NCI-H524 treated with DMSO at 0.1 percent for 48 hours (cell line): Measurements from ENCODE around the gene RPL10A.
A peak's percentile ranks its signal among the peaks of the same experiment; 100 is the strongest.

Source experiments
- DNase-seq: peaks from one replicate; lab custom pipeline; 2025; lab: John Stamatoyannopoulos, UW

RPL10A gene

DNA sequence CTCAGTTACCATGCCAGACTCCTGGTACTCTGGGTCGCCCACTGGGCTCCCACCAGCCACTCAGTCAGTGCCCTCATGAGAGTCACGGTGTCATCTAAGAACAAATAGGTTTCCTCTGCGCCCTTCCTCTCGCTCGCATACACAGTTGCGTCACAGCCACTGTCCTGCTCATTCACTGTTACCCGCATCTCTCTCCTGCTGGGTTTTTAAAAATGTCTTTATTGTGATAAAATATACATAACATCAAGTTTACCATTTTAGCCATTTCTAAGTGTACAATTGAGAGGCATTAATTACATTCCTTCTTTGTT, 24.7 kb downstream of the RPL10A start:
- no peak for DNase-seq

DNA sequence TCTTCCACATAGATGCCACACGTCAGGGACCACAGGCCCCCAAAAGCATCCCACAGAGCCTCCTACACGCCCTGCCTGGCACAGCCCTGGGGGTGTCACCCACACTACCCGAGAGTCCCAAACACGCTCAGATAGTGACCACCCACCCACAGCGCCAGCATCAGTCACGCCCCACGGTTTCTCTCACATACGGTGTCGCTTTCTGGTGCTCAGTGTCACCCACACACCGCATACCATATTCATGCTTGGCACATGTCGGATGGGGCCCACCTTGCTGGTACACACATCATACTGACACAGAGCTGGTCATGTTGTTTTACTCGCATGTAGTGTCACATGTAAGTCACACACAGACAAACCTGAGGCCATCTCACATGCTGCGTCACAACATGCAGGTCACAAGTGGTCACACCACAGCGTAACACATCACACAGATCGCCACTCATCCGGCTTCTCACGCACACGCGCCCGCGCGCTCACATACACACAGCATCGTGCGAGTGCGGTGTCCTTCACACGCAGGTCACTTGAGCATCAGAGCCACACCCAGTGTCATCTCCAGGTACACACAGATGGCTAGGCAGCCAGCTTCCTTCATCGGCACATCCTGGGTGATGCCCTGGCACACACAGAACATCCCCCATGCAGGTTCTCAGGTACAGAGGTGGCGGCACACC, 25.2 kb downstream of the RPL10A start:
- DNase-seq: no peak

DNA sequence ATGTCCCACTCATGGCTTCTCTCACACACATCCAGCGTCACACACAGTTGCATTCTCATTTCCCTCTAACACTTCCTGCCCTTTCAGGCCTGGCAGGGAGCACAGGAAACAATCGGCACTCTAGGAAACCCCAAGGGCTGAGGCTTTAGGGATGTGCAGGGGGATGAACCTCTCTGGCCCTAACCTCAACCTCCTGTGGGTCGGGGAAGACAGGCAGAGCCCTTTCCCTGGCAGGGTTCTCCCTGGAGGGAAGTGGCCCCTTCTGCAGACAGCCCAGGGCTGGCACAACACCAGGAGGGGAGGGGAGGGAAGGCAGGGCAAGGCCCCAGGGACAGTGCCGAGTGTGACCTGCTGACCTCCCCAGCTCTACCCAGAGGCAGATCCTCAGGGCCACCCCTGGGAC, 26.0 kb downstream of the RPL10A start:
- DNase-seq: no peak

DNA sequence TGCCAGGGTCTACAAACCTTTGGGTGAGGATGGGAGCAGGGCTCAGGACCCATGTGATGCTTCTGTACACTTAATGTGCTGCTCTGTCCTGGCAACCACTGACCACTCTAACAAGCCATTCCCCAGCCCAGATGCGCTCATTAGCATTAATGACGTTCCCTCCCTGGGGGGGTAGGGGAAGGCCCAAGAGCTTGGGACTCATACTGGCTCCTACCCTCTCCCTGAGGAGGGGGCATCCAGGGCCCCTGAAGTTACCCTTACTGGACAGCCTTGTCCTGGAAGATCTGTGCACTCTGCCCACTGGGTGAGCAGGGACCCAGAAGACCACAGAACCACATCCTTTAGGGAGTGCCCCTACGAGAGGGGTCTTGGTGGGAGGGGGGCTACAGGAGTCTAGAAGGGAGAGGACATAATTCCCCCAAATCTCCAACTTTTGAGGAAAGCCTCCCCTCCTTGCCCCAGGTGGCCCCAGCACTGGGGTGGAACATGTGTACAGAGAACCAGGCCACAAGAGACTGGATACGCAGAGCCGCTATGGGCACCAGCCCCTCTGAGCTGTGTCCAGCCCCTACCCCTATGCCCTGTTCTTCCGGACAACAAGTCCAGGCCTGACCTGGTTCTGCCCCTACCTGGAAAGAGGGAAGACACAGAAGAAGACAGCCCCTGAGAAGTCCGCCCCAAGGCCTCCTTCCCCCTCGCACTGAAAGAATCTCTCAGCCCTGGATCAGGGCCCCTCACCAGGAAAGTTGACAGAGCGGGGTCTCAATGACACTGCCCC, 27.2 kb downstream of the RPL10A start:
- no peak for DNase-seq

DNA sequence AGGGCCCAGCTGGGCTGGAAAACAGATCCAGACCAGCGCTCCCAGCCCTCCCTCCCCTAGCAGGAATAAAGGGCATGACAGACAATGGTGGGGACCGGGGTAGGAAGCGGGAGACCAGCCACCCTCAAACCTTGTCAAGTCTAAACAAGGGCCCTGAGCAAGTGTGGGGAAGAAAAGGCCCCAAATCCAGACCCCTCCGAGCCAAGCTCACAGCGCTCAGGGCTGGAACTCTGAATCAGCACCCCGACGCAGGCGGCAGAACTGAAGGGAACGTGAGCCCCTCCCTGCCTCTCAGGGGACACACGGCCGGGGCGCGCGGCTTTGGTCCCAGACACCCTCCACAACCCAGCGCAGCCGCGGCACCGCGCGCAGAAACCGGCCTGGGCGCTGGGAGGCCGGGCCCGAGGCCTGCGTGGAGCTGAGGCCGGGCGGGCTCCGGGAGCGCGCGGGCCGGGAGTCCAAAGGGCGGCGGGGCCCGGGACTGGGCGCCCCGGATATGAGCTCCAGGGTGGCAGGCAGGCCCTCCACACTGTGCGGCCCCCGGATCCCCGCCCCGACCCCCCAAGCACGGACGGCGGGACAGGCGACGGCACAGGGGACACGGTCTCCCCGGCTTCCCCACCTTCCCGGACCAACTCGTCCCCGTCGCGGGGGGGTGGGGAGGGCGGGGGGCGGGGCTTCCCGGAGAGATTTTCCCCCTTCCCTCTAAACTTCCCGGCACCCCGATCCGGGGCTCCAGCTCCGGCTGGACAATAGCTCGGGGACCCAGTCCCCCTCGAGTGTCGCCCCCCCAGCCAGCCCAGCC, 28.0 kb downstream of the RPL10A start:
- DNase-seq: no peak

DNA sequence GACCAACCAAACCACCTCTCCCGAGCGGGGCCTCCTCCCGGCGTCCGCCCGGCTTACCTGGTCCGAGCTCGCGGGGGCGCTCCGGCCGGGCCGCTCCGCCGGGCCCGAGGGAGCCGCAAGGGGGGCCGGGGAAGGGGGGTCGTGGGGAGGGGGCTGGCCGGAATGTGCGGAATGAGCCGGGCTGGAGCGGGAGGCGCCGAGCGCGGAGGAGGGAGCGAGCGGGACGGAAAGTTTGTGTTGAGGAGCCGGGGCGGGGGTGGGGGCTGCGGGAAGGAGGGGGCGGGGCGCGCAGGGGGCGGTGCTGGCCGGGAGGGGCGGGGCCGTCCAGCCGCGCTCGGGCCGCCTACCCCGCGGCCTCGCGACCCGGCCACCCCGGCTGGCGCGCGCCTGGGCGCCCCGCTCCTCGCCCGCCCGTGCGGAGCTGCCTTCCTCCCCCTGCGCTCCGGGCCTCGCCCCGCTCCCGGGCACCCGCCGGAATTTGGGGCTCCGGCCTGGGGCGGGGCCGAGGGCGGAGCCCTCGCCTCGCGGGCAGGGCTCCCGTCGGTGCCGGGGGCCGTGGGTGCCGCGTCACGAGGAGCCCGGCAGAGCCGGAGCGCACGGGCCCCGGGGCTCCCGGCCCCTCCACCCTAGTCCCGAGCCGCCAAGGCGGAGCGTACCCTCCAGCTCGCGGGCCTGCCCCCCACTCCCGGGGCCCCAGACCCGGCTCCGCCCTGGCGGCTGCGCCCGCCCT, 28.8 kb downstream of the RPL10A start, which contains the start of gene TEAD3:
Gene TEAD3, minus strand, starts transcription at position 239 of the 730 bp plus-strand sequence.
- no peak for DNase-seq

DNA sequence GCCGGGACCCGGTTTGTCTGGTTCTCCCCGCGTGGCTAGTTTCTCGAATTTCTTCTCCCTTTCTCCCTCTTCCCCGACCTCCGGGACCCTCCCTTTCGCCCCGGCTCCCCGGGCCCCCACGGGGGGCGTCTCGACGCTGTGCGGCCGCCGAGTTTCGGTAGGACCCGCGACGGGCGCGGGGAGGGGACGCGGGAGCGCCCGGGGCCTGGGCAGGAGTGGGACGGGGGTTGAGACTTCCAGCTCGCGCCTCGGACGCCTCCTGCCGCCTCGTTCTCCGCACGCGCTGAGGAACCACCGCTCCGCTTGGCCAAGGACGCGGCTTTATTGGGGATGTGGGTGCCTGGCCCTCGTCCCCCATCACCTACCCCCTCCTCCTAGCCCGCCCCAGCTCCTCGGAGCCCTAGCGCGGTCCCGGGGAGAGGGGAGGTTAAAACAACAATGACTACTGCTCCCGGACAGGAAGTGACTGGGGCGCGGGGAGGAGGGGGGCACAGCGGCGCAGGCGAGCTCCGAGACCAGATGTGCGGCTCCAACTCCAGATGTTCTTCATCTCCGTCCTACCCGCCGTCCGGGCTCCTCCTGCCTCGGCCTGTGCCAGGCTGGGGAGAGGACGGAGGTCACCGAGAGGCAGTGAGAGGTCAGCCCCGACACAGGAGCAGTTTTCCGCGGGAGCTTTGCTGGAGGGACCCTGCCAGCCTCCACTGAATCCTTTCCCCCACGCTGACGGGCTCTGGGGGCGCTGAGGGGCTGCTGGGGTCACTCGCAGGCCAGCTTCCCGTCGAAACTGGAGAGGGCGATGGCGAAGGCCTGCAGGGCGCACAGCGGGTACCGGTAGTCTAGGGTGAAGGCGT, 29.6 kb downstream of the RPL10A start:
- DNase-seq: no peak

DNA sequence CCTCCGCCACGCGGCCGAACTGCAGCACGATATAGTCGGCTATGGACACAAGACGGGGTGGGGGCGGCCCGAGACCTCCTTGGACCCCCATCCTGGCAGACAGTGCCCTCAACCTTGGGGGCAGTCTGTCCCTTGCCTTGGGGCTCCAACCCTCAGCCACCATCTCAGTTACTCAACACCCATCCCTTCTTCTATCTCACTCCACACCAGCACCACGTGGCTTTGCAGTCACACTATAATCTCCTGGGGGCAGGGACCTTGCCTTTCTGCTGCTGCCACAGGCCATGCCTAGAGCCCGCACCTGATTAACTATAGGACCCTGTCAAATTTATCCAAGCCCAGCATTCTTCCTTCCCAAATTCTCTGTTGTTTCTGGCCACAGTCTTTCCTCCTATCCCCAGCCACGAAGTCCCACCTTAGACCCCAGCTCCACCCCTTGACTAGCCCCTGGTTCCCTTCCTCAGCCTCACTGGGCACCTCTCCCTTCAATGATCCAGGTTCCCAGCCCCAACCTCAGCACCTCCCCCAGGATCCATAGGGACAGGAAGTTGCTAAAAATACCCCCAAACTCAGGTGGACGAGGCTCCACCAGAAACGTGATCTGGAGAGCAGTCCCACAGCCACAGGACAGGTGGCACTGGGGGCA, 30.3 kb downstream of the RPL10A start:
- DNase-seq: no peak

DNA sequence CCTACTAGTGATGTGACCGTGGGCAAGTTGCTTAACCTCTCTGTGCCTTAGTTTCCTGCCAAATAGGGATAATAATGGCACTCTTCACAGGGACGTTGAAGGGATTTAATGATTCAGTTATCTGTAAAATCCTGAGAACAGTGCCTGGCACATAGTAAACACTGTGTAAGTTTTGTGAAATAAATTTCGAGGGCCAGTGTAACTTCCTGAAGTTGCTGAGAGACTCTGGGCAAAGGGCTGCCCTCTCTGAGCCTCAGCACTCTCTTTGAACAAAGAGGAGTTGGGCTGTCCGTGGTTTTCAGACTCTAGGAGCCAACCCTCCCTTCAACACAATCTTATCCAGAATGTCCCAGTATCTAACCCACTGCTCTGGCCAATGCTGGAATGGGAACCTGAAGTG, 31.2 kb downstream of the RPL10A start:
- no peak for DNase-seq

DNA sequence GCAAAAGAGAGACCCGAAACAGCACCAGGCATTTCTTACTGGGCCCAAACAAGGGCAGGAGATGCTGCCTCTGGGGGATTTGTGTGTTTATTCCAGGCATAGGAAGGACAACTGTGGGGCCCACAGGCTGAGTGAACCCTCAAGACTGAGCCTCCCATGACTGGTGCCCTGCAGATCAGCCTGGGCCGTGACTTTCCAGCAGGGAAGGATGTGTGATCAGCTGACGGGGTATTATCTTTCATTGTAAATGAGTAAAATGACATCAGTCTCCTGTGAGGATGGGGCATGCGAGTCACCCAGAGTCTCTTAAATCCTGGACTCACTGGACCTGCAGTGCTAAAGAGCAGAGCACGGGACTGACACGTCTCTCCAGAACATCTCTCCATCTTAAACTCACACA, 32.6 kb downstream of the RPL10A start:
- DNase-seq: no peak

DNA sequence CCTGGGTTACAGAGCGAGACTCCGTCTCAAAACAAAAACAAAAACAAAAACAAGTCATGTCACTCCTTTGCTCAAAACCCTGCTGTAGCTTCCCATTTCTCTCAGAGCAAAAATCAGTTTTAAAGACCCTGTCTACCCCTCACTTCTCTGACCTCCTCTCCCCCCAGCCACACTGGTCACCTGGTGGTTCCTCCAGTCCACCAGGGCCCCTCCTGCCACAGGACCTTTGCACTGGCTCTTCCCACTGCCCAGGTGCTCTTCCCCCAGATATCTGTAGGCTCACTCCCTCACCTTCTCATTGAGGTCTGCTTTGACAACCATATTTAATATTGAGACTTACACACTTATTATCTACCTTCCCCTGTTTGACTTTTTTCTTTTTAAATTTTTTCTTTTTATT, 33.6 kb downstream of the RPL10A start:
- DNase-seq: no peak

DNA sequence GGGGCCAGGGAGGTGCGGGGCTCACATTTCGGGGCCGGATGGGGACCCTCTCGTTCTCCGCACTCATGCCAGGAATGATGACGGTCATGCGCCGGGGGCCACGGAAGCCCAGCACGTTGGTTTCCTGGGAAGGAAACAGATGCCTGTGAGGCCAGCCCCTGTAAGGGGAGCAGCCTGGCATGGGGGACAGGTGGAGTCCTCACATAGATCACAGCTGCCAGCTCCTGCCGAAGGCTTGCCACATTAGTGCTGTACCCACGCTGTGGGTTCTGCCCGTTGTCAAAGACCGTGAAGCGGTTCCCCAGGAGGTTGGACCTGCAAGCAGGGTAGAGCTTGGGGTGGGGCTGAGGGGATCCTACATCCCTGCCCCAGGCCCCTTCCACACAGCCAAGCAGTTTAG, 35.3 kb downstream of the RPL10A start:
- peak; percentile 25 for DNase-seq

DNA sequence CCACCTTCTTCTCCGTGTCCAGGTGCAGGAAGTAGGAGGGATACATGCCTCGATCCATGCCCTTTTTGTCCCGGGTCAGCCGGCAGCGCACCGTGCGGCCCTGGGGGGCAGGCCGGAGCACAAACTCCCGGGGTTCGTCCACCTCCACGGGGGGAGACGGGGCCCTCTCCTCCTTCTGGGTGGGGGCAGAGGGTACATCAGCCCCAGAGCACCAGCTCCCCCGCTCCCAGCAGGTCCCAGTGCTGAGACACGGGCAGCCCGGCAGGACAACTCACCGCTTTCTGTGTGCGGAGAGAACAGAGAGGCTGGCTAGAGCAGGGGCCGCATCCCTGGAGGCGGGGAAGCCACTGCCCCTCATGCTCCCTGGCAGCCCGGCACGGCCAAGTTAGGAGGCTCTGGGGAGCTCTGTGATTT, 37.8 kb downstream of the RPL10A start:
- no peak for DNase-seq

DNA sequence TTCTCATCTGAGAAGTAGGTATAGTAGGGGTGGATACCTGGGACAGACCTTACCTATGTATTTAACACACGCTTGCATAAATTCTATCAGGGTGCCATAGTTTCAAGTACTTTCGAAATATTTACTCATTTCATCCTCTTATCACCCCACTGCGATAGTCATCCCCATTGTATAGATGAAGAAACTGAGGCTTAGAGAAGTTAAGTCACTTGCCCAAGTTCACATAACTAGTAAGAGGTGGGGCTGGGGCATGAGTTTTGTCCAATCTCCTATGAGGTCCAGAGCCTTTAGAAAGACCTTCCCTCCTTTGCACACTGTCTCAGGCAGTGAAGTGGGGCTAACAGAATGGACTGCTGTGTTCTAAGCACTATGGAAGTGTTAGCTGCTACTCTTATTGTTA, 38.3 kb downstream of the RPL10A start:
- no peak for DNase-seq

DNA sequence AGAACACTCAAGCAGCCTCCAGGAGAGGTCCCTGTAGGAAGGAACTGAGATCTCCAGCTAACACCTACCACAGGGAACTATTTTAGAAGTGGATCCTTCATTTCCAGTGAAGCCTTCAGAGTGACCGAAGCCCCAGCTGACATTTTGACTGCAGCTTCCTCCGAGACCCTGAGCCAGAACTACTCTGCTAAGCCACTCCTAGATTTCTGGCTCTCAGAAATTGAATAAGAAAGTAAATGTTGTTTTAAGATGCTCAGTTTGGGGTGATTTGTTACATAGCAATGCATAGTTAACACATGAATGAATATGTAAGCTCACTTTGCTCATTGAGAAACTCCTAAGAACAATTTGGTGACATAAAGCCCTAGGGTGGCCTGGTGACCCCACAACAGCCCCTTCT, 39.0 kb downstream of the RPL10A start:
- no peak for DNase-seq

DNA sequence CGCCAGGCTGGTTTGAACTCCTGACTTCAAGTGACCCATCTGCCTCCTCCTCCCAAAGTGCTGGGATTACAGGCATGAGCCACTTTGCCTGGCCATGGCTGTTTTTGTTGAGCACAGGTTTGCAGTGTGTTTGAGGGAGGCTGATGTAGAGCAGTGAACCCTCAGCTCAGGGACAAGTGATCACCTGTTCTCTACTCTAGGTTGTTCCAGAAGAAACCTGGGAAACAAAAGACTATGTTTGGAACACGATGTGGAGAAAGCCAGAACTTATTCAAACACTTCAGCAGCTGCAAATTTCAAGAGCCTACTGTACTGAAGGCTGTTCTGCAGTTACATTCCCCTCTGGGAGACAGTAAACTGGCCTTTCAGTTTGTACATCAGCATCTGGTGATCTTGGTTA, 39.8 kb downstream of the RPL10A start:
- no peak for DNase-seq

DNA sequence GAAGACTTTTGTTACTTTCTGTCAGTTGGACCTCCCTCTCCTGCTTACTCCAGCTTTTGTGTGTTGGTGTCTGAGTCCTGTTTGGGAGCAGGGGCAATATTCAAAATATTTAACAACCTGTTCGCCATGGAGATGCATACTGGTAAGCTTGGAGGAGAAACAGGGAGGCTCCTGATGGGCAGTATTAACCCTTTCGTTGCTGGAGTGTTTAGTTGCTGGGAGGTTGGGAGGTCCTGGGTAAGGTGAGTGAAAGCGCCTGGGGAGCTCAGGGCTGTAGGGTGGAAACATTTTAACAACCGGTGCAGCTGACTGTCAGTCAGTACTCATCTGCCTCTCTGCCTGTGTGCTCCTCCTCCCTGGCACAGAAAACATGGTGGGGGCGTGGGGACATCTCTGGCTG, 40.3 kb downstream of the RPL10A start:
- DNase-seq: no peak

DNA sequence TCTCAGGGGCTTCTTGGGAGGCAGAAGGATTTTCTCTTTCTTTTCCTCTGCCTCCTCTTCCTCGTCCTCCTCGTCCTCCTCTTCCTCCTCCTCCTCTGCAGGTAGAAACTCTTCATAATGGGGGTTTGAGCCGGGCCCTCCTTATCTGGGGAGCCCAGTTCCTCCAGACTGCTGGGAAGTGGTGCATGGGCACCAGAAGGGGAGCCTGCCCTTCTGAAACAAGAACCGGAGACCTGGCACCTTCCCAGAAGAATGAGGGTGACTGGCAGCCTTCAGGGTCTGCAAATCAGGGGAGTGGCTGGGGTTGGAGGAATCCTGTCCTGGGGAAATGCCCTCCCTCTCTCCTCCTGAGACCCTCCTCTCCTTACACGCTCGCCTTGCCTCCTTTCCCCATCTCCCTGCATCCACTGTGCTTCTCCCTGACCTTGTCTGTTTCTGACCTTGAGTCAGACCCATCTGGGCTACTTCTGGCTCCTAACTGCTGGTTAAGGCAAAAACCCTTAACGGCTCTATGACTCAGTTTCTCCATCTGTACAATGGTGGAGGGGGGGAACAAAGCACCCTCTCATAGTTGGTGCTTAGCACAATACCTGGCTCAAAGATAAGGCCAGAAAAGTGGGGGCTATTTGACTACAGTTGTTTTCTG, 42.8 kb downstream of the RPL10A start:
- no peak for DNase-seq

DNA sequence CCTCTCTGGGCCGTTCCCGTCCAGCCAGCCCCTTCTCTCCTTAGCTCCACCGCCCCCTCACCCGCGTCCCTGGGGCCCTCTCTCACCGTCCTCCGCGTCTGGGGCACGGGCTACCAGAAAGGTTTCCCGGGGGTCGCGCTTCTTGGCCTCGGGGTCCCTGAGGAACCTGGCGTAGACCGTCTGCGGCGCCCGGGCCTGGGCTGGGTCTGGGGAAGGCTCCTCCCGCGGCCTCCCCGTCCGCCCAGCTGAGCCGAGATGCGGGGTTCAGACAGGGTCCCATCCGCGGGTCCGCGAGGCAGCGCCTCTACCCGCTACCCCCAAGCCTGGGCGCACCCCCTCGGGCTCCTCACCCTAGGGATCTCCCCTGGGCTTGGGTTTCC, 43.4 kb downstream of the RPL10A start:
- no peak for DNase-seq

DNA sequence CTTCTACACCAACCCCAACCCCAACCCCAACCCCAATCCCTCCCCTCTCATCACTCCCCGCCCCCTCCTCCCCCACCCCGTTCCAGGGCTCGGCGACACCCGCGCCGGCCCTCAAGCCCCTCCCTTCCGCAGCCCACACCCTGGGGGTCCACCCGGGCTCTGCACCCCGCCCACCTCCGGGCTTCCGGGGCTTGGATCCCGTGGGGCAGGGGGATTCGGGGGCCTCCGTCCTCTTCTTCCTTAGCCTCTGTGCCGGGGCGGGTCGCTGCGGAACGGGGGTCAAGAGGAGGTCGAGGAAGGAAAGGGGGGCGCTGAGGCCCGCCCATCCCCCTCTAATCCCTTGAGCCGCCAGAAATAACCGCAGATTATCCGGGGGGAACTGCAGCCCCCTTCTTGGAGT, 43.8 kb downstream of the RPL10A start:
- DNase-seq: no peak
